ELR (cell line): ENCODE results near the gene SBNO2.
"Not testable (repeated sequence)": the region's sequence is repeated elsewhere in the genome, so short reads cannot be mapped to it uniquely, and the experiment has no call there.

Experiments used
- DNase-seq: peaks from one replicate; pipeline ENCODE4 v3.0.0-alpha.2; 2015; ENCODE audit warnings: low read depth

The SBNO2 gene

DNA sequence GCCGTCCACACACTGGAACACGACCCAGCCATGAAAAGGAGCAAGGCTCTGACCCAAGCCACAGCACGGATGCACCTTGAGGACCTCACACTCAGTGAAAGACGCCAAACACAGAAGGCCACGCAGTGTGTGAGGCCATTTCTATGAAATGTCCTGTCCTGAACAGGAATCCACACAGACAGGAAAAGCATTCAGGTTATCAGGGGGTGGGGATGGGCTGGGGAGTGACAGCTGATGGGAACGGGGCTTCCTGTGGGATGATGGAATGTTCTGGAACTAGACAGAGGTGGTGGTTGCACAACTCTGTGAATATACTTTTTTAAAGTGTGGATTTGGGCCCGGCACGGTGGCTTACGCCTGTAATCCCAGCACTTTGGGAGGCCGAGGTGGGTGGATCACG is 39.6 kb downstream of the SBNO2 start:
- no peak for DNase-seq

DNA sequence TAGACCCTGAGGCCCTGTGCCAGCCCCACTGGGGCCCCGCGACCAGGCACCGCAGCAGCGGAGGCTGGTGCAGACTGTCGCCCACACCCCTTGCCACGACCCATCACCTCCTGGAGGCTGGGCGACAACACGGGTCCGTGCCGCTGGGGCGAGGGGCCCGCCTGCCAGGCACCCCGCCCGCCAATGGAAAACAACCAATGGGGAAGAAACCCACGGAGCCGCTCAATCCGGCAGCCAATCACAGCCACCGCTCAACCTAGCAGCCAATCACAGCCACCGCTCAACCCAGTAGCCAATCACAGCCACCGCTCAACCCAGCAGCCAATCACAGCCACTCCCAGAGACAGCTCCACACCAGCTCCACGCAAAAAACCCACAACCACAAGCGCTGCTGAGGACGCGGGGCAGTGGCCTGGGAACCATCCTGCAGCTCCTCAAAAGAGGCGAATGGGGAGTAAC is 40.6 kb downstream of the SBNO2 start:
- peak; percentile 29 for DNase-seq

DNA sequence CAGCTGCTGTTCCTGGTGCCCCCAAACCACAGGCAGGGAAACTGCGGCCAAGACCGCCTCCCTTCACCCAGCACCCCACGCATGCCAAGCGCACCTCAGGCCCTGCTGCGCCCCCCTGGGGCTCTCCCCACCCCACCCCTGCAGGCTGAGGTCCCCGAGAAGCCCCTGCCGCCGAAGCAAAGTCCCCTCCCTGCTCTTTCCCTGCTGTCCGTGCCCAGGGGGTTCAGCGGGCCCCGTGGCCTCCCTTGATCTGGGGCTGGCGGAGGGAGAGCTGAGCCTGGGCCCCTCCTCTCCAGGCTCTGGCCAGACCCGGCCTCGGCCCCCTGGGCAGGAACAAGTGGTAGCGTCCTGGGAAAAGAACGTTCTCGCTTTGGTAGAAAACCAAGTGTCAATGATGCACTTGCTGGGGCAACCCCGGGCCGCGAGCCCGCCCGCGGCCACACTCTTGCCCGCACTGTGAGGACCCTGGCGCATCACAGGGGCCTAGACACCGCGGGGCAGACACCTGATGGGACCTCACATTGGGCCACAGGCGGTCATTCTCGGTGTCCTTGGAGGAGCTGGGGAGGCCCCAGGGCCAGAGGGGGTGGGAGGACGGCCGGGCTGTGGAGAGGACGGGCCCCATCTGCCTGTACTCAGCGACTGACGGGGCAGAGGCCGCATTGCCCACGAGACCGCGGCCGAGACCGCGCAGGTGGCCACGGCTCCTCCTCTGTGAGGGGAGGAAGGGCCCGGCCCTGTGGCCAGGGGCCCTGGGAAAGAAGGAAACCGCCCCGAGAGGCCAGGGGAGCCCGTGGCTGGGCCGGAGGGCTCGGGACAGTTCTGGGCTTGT is 41.3 kb downstream of the SBNO2 start:
- peak; percentile 39 for DNase-seq

DNA sequence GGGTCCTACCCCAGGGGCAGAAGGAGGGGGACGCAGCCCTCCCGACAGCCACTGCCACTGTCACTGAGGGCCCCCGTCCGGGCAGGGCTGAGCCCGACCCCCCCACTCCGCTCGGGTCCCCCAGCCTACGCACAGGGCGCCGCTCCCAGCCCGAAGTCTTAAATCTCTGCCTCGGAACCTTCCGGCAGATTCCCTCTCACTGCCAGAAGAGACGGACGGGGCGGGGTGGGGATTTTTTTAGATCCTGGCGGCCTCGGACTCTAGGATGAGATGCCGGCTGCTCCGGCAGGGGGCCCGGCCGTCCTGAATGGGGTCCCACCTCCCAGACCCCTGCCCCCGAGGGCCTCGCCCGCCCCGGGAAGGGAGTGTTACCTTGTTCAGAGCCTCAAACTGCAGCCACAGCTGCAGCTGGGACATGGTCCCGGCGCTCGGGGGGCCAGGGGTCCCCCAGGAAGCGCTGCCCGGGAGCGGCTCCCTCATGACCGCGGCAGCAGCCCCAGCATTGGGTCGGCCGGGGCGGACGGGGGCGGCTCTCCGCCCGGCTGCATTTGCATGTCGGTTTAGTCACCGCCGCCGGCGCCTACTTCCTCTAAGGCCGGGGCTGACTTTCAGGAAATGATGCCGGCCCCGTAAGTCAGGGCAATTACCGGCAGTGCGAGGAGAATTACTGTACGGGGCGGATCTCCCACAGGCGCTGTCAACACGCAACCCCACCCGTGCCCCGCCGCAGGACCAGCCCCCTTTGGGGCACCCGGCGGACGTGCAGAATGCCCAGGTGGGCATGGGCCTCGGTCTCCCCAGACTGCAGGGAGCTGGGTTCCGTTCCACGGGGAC is 42.1 kb downstream of the SBNO2 start:
- peak; percentile 96 for DNase-seq

DNA sequence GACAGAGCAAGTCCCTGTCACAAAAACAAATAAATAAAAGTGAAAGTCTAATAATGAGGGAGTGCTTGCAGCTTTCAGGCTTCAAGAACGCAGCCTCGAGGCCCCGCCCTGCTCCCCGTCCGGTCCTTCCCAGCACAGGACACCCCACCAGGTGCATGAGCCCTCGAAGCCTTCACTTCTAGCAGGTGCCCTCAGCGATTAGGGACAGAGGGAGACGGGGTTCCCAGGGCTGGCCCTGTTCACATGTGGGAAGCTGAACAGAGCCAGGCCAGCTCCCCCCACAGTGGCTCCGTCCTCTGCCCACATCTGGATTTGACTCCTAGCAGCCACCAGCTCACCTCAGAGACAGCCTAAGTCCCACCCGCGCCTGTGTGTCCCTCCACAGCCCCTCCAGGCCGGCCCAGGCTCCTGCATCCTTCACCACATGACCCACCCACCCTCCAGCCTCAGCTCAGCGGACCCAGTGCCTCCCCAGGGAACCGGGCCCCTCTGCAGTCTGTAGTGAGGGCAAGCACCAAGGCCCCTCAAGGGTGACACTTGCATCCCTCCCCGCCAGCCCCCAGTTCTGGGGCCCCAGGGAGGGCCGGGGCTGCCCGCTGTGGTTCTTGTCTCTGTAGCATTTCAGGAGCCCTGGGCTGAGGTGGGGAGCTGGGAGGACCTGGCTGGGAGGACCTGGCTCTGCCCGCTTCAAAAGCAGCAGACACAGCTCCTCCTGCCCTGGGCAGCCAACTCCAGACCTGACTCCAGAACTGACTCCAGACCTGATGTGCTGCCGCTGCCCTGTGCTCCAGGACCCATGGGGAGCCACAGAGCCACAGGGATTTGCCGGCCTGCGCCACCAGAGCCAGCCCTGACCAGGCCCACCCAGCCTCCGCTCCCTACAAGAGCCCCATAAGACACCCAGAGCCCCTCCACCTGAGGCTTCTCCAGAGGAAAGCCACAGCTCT is 43.0 kb downstream of the SBNO2 start:
- DNase-seq = peak; percentile 31

DNA sequence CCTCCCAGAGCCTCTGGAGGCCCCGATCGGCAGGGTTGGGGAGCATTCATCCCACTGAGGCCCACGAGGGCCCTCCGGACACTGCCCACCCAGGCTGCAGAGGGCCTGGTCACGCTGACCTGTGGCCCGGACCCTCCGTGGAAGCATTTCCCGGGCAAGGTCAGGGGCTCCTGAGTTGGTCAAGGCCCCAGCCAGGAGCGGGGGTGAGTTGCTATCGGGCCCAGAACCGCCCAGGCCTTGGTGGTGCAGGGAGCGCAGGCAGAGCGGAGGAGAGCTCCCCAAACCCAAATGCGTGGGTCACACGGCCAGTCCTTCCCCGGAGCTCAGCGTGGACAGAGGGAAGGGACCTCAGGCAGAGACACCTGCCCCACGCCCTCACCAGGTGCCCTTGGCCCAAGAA is 44.5 kb downstream of the SBNO2 start:
- DNase-seq = no peak

DNA sequence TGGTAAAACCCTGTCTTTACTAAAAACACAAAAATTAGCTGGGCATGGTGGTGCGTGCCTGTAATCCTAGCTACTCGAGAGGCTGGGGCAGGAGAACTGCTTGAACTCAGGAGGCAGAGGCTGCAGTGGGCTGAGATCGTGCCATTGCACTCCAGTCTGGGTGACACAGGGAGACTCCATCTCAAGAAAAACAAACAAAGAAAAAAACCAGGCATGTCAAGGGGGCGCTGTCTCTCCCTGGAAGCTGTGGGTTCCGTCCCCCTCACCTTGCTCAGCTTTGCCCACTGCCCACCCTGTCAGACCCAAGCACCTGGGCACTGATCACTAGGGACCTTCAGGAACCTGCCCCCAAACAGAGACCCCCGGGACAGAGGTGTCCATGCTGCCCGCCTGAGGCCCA is 45.0 kb downstream of the SBNO2 start:
- not testable (repeated sequence) for DNase-seq

DNA sequence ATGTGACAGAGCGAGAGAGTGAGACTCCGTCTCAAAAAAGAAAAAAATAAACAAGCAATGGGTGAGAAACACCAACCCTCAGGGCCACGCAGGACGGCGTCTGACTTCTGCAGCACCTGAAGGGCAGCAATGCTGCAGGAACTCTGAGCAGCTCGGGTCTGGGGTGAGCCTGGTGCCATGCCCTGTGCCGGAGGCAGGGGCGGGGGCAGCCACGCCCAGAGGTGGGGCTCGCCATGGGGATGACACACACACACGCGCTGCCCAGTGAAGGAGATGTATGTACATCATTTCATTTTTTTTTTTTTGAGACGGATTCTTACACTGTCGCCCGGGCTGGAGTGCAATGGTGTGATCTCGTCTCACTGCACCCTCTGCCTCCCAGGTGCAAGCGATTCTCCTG is 46.0 kb downstream of the SBNO2 start:
- DNase-seq = no peak

DNA sequence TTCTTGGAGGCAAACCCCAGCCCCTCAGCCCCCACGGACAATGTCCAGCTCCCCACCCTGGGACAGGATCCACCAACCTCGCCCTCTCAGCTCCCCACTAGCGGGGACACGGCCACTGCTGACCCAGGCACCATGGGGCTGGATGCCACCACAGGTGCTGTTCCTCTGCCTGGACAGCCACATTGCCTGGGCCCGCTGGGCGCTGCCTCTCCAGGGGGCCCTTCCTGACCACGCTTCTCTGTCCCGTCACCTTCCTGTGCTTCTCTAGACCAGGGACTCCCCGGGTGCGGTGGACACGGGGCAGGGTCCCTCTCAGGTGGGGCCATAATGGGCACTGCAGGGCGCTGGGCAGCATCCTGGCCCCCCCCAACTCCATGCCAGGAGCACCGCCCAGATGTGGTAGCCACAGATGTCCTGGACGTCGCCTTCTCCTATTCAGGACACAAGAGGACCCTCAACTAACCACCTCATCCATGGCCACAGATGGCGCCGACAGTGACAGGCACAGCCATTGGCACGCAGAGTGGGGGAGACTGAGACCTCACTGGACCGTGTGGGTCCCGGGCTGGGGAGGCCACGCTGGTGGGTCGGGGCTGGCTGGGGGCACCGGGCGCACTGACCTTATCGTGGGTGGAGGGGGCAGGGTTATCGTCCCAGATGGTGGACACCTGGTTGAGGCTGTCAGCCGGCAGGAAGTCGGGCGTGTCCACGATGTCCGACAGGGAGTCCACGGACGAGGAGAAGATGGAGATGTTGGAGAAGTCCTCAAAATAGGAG is 46.9 kb downstream of the SBNO2 start:
- no peak for DNase-seq

DNA sequence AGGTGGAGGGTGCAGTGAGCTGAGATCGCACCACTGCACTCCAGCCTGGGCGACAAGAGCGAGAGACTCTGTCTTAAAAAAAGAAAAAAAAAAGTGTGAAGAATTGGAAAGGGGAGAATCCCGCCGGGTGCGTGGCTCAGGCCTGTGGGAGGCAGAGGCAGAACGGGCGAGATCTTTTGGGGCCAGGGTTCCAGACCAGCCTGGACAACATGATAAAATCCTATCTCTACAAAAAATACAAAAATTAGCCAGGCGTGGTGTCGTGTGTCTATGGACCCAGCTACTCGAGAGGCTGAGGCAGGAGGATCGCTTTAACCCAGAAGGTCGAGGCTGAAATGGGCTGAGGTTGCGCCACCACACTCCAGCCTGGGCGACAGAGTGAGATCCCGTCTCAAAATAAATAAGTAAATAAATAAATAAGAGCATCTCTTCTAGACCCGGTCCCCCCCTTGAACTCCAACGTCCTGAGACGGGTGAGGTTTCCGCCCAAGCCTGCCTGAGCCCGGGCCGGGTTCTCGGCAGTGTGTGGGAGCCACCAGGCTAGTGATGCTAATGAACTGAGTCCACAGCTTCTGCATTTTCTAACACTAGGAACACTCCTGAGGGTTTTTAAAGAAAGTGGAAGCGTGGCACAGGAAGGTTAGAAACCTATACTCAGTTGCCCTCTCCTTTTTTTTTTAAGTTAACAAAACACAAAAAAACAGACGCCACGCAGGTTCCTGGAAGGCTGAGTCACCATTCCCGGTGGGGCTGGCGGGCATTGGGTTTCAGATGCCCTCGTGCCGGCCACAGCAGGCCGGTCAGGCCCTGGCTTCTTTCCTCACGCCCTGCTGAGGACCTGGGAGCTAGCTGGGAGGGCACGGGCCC is 48.2 kb downstream of the SBNO2 start:
- DNase-seq = peak; percentile 43

DNA sequence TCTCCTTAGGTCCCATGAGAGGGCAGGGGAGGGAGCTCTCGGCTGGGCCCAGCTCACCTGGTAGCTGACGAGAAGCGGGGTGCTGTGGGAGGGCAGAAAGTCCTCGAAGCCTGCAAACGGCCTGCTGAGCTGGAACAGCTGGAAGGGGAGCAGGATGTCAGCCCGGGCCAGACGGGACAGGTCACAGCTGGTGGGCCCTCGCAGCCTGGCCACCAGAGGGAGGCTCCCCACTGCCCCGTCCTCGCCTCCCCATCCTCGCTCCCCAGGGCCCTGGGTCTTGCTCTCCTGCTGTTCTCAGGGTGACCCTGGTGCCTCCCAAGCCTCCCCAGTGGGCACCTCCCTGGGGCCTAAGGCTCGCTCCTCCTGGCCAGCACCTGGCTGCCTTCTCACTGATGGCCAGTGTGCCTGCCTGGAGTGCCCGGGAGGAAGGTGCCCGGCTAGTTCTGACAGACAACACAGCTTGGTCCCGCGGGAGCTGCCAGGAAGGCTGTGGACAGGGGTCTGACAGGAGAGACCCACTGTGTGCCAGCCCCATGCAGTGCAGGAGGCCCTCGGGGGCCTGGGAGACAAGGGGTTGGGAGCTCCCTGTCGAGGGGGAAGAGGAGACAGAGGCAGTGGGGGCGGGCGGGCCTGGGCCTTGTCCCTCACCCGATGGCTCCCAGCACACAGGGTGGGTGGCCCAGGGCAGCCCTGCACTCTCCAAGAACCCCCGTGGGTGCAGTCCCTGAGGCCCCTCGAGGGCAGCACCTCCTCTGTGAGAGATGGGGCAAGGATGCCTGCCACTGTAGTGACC is 50.0 kb downstream of the SBNO2 start:
- DNase-seq = no peak

DNA sequence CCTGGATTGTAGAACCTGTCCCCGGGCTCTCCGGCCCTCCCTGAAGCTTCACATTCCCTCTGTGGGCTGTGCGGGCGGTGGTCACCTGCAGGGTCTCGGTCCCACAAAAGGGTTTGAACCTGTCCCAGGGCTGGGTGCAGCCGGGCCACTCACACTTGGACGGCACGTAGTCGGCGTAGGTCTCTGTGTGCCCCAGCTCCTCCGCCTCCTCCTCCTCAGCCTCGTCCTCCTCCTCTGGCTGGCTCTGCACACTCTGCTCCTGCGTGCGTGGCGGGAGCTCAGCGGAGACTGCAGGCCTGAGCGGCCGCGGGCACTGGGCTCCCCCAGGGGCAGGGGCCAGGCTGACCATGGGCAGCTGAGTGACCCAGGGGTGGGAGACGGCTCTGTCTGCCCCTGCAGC is 50.7 kb downstream of the SBNO2 start:
- DNase-seq = no peak

DNA sequence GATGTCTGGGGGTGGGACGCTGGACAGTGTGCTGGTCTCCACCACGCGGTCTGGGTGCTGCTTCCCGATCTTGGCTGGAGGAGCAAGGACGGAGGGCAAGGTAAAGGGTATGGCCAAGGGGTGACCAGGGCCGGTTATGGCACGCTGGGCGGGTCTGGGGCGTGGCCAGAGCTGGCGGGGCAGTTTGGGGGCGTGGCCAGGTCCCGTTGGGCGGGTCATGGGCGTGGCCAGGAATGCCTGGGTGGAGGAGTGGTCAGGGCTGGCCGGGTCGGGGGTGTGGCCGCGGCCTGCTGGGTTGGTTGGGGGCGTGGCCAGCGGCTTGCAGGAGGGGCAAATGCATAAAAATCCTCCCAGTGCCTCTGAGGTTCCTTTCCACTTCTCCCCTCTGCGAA is 51.1 kb downstream of the SBNO2 start:
- peak; percentile 91 for DNase-seq

DNA sequence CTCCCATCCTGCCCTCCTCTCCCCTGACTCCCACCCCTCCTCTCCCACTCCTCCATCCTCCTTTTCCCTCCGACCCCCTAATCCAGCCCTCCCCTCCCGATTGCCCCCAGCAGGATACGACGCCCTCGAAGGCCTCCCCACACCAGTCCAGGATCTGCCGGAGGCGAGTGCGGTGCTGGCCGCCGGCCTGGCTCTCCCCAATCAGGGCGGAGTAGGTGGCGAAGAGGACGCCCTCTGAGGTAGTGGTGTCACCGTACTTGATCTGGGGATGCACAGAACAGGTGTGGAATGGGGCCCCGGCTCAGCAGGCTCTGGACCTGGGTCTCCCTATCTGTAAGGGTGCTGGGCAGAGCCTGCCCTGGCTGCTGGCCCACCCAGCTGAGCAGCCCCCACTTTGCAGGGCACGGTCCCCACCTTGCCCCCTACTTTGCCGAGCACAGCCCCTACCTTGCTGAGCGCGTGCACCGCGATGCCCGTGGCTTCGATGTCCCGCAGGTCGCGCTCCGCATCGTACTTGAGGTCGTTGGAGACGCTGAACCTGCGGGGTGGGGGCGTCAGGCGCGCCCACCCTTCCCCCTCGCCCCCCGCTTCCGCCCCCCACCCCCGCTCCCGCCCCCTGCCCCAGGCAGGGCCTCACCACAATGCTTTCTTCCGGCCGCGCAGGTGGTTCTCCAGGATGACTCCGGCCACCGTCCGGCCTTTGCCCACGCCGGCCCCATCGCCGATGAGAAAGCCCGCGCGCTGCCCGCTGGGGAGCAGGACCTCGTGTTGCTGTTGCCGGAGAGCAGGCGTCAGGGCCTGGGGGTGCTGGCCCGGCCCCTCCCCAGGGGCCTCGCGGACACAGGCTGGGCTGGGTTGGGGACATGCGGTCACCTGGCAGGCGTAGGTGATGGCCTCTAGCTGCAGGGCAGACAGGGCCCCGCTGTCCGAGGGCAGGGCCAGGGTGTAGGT is 51.8 kb downstream of the SBNO2 start:
- no peak for DNase-seq

DNA sequence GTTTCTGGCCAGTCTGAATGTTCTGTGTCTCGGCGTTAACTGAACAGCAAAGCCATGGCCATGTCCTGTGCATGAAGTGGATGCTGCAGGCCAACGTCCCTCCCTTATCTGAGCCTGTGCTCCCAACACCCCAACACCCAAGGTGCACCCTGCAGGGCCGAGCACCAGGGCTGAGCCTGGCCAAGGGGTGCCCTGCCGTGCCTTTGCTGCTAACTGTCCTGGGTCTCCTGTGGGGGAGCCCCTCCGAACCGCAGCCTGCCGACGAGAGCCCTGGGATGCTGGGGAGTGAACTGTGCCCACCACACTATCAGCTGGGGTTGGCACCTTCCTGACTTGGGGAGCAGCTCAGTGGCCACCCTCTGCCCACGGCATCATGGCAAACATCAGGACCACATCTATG is 52.7 kb downstream of the SBNO2 start:
- DNase-seq = no peak

DNA sequence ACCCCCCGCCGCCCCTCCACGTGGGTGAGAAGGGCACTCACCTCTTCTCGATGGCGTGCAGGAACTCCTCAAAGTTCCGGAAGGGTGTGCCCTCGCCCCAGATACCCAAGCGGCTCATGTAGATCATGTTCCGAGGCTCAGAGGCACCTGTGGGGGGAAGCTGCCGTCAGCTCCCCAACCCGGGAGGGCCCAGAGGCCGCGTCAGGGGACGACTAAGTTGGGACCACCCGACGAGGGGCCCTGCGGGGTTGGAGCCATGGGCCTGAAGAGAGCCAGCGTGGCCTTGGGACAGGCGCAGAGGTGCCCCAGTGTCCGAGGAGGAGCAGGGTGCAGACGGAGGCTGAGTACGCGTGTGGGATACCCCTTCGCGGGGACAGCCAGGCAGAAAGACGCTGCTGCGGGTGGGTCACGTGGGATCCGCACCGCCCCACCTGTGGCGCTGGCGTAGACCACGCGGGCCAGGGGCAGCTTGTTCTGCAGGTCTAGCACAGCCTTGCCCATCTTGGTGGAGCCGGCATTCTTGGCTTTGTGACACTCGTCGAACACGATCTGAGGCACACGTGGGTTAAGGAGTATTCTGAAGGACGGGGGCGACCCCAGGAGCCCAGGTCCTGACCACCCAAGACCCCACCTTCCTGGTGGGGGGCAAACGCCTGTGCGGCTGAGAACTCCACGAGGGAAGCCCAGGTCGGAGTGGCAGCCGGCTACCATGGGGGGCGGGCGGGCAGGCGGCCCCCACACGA is 54.4 kb downstream of the SBNO2 start:
- DNase-seq = no peak

DNA sequence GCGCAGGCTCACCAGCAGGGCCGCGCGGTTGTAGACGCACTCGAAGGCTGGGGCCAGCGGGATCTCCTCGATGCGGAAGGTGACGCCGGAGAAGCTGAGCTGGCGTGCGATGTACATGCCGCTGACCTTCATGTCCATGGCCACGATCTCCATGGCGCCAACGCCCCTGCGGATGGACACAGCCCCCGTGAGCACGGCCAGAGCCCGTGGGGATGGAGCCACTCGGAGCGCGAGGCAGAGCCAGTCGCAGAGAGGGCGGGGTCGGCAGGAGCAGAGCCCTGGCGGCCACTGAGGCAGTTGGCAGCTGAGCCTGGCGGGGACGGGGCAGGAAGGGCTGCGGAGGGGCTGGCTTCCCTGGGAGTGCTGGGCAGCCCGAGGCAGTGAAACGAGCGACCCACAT is 55.1 kb downstream of the SBNO2 start:
- no peak for DNase-seq

DNA sequence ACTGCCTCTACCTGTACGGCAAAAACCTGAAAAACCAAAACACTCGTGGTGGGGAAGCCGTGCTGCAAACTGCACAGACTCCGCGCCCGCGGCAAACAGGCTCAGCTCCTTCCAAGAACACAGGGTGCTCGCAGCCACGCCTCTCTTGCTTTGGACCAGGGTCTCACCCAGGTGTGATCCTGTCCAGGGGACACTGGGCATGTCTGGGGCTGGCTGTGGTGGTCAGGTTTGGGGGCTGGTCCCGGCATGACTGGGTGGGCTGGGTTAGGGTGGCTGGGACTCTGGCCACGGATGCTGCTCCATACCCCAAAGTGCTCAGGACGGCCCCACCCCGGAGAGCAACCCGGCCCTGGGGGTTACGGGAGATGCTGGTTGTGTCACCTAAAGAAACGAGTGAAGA is 56.4 kb downstream of the SBNO2 start:
- DNase-seq = no peak
